Stomach smooth muscle (tissue), 2 donors: Measurements from ENCODE around the gene BOLA1.

Source experiments
- H3K27ac ChIP-seq: one replicate; pipeline ENCODE4 v1.7.0; 2013; ENCODE audit warnings: mild to moderate bottlenecking, low read length, inconsistent platforms
- H3K27me3 ChIP-seq, 2 donors: one replicate each; pipeline ENCODE4 v1.7.0; 2013; ENCODE audit warnings: low read length in 2 of 2; ENCODE audit not compliant: insufficient read depth in 2 of 2, control insufficient read depth in 1 of 2
- H3K36me3 ChIP-seq, 2 donors: one replicate each; pipeline ENCODE4 v1.7.0; 2013; ENCODE audit warnings: low read length in 2 of 2; ENCODE audit not compliant: control insufficient read depth in 2 of 2, insufficient read depth in 2 of 2
- H3K4me1 ChIP-seq: one replicate; pipeline ENCODE4 v1.7.0; 2013; ENCODE audit warnings: low read length; ENCODE audit not compliant: control insufficient read depth, insufficient read depth
- H3K4me3 ChIP-seq, 2 donors: one replicate each; pipeline ENCODE4 v1.7.0; 2013; ENCODE audit warnings: low read length in 2 of 2
- H3K9ac ChIP-seq, 2 donors: one replicate each; pipeline ENCODE4 v1.7.0; 2013; ENCODE audit warnings: low read length in 2 of 2, mild to moderate bottlenecking in 1 of 2
- H3K9me3 ChIP-seq, 2 donors: one replicate each; pipeline ENCODE4 v1.7.0; 2013; ENCODE audit warnings: low read length in 2 of 2; ENCODE audit not compliant: control insufficient read depth in 2 of 2
- donor health status: healthy.
- donor health status: Pancreatic carcinoma.

BOLA1 gene

DNA sequence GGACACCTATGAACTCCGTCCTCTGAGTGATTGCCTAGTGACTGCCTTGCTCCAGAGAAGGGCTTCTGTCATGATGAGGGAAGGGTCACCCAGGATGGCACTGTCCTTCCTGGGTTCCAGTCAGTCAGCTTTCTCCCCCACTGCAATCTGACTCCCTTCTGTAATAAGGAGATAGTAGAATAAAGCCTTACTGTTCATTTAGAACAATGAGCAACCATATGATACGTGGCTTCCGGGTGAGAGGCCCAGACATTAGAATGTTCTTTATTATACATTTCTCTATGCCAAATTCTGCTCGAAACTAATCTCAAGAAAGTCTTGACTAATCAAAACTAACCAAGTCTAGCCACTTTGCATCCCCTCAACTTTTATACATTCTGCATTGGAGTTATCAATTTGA is 45.8 kb downstream of the BOLA1 start:
- H3K4me3 ChIP-seq = no peak overlapping the region
- H3K36me3 ChIP-seq = peaks cover 24 to 40% of the 10 kb centered on the region in 2 donors
- no peaks in the 10 kb centered on the region for H3K27me3 ChIP-seq
- peaks cover 5% of the 10 kb centered on the region for H3K4me1 ChIP-seq
- H3K27ac ChIP-seq = no peak overlapping the region
- no peaks in the 10 kb centered on the region for H3K9me3 ChIP-seq
- H3K9ac ChIP-seq = no peak overlapping the region

DNA sequence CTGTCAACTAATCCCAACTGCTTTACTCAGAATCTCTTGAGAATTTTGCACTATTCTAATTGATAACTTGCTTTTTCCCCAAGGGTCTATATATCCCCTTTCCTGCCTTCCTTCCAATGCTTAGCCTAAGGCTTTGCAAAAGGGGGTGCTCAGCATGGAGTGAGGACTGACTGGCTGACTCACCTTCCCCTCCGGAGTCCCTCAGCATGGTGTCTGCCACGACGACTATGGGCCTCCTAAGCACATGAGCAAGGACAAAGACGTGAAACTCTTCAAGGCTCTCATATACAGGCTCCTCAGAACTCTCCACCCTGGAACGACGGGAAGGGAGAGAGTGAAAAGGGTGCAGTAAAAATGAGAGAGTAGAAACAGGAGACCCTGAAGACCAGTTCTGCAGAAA is 50.5 kb downstream of the BOLA1 start:
- Histone ChIP-seq H3K27ac (no peak overlapping the region), H3K27me3 (no peaks in the 10 kb centered on the region), H3K9me3 (no peaks in the 10 kb centered on the region), H3K4me1 (no peaks in the 10 kb centered on the region), H3K36me3 (peaks cover 18 to 28% of the 10 kb centered on the region in 2 donors), H3K4me3 (no peak overlapping the region), H3K9ac (no peak overlapping the region)
